SK-N-SH (cell line): ENCODE data around the gene DPP10. TPM values are rescaled to one million over a fixed set of nuclear protein-coding genes. Genes with fewer than 3 reads are reported as not detected.

Source experiments
- CTCF ChIA-PET: fragments of 300-600, 350-600 bp; formaldehyde crosslinking; extraction: SDS; loops from one replicate; lab custom pipeline; 2021; lab: Yijun Ruan, JAX
- POLR2A ChIA-PET: fragments of 350-600 bp; sonication (Branson Sonifier 250); formaldehyde crosslinking; extraction: SDS; loops from one replicate; lab custom pipeline; 2020; ENCODE audit warnings: antibody characterized with exemption, inconsistent platforms; lab: Yijun Ruan, JAX
- DNase-seq: peaks from one replicate; pipeline ENCODE4 v3.0.0; 2012
- H2AFZ ChIP-seq: fragments of 200-600 bp; sonication (generic); 2 replicates; pipeline ENCODE4 v1.8.1; 2016; ENCODE audit warnings: antibody characterized with exemption, mild to moderate bottlenecking, low read depth
- H3F3A ChIP-seq: fragments of 200-600 bp; sonication (generic); replicated peaks from 2 replicates; pipeline ENCODE3; 2016; ENCODE audit warnings: antibody characterized with exemption, mild to moderate bottlenecking; ENCODE audit not compliant: insufficient read depth
- H3K27ac ChIP-seq, 2 experiments: fragments of 200-500 bp in 1 of 2; fragments of 200-600 bp in 1 of 2; sonication (Bioruptor generic) in 1 of 2; sonication (generic), shearing (Covaris generic) in 1 of 2; 2 replicates each; pipeline versions ENCODE4 v1.5.1 to v1.6.1; 2014 to 2016; ENCODE audit warnings: low read depth in 2 of 2, inconsistent platforms in 1 of 2, low read length in 1 of 2, mild to moderate bottlenecking in 1 of 2, mixed read lengths in 1 of 2
- H3K27me3 ChIP-seq: fragments of 200-600 bp; sonication (generic), shearing (Covaris generic); 2 replicates; pipeline ENCODE4 v1.6.1; 2016; ENCODE audit warnings: mixed run types; ENCODE audit not compliant: insufficient read depth
- H3K36me3 ChIP-seq, 2 experiments: fragments of 200-500 bp in 1 of 2; fragments of 200-600 bp in 1 of 2; sonication (Bioruptor generic) in 1 of 2; sonication (generic) in 1 of 2; replicated peaks in 1 of 2; 2 replicates each; pipeline versions ENCODE3 to v1.5.1; 2014 to 2016; ENCODE audit warnings: low read length in 1 of 2, mild to moderate bottlenecking in 1 of 2; ENCODE audit not compliant: insufficient read depth in 2 of 2, control insufficient read depth in 1 of 2
- H3K4me1 ChIP-seq, 2 experiments: fragments of 200-500 bp in 1 of 2; fragments of 200-600 bp in 1 of 2; sonication (Bioruptor generic) in 1 of 2; sonication (generic), shearing (Covaris generic) in 1 of 2; 2 replicates each; pipeline versions ENCODE4 v1.5.1 to v1.6.1; 2014 to 2016; ENCODE audit warnings: low read depth in 1 of 2, low read length in 1 of 2, mixed run types in 1 of 2; ENCODE audit not compliant: insufficient read depth in 2 of 2, control insufficient read depth in 1 of 2
- H3K4me2 ChIP-seq: fragments of 200-600 bp; sonication (generic), shearing (Covaris generic); 2 replicates; pipeline ENCODE4 v1.6.1; 2017; ENCODE audit warnings: mixed run types
- H3K4me3 ChIP-seq, 2 experiments: fragments of 200-500 bp in 1 of 2; fragments of 200-600 bp in 1 of 2; sonication (Bioruptor generic) in 1 of 2; sonication (generic), shearing (Covaris generic) in 1 of 2; 2 replicates each; pipeline versions ENCODE4 v1.5.1 to v1.8.1; 2014 to 2016; ENCODE audit warnings: low read depth in 2 of 2, inconsistent platforms in 1 of 2, low read length in 1 of 2, mild to moderate bottlenecking in 1 of 2, mixed read lengths in 1 of 2, moderate library complexity in 1 of 2
- H3K79me2 ChIP-seq: fragments of 200-600 bp; sonication (generic); 2 replicates; pipeline ENCODE4 v1.8.1; 2017; ENCODE audit warnings: mild to moderate bottlenecking; ENCODE audit not compliant: insufficient read depth
- H3K9ac ChIP-seq: fragments of 200-600 bp; sonication (generic); 2 replicates; pipeline ENCODE4 v1.6.1; 2017; ENCODE audit warnings: mixed run types
- H3K9me2 ChIP-seq: fragments of 200-600 bp; sonication (generic); 2 replicates; pipeline ENCODE4 v1.6.1; 2017; ENCODE audit warnings: mixed run types
- H3K9me3 ChIP-seq: fragments of 200-600 bp; sonication (generic); 2 replicates; pipeline ENCODE4 v1.6.1; 2017; ENCODE audit warnings: mixed run types, mild to moderate bottlenecking, moderate library complexity
- H4K20me1 ChIP-seq: fragments of 200-600 bp; sonication (generic); 2 replicates; pipeline ENCODE4 v1.6.1; 2017; ENCODE audit warnings: mild to moderate bottlenecking, mixed run types; ENCODE audit not compliant: insufficient read depth
- CHD2 ChIP-seq: fragments of 150-350 bp; IDR thresholded peaks from 2 replicates; pipeline ENCODE4 v1.6.1; 2018; ENCODE audit warnings: low read length; ENCODE audit not compliant: partially characterized antibody
- ELF1 ChIP-seq: IDR thresholded peaks from 2 replicates; pipeline ENCODE4 v1.4.0; 2012
- EP300 ChIP-seq, 2 experiments: IDR thresholded peaks; 2 replicates each; pipeline versions ENCODE4 v1.4.0 to v1.6.1; 2012; ENCODE audit warnings: borderline replicate concordance in 1 of 2, low read depth in 1 of 2, low read length in 1 of 2
- EZH2phosphoT487 ChIP-seq: fragments of 200-600 bp; sonication (generic); IDR thresholded peaks from 2 replicates; pipeline ENCODE4 v1.6.1; 2017; ENCODE audit warnings: low read depth, mixed run types, mild to moderate bottlenecking, antibody characterized with exemption, moderate library complexity, borderline replicate concordance
- FOXM1 ChIP-seq: IDR thresholded peaks from 2 replicates; pipeline ENCODE4 v1.4.0; 2012; ENCODE audit warnings: low read depth, mild to moderate bottlenecking
- GABPA ChIP-seq: IDR thresholded peaks from 2 replicates; pipeline ENCODE4 v1.4.0; 2012; ENCODE audit warnings: low read depth, mild to moderate bottlenecking
- JUND ChIP-seq: IDR thresholded peaks from 2 replicates; pipeline ENCODE4 v1.4.0; 2012
- MXI1 ChIP-seq: IDR thresholded peaks from 2 replicates; pipeline ENCODE4 v1.6.1; 2012; ENCODE audit warnings: mild to moderate bottlenecking, low read depth, low read length, improper control_type of control experiment
- NFIC ChIP-seq: IDR thresholded peaks from 2 replicates; pipeline ENCODE4 v1.4.0; 2012; ENCODE audit warnings: borderline replicate concordance
- POLR2AphosphoS5 ChIP-seq: IDR thresholded peaks from 2 replicates; pipeline ENCODE4 v1.6.1; 2012; ENCODE audit warnings: low read depth, low read length
- RAD21 ChIP-seq: IDR thresholded peaks from 2 replicates; pipeline ENCODE4 v1.6.1; 2012; ENCODE audit warnings: mild to moderate bottlenecking, low read length
- SIN3A ChIP-seq: IDR thresholded peaks from 2 replicates; pipeline ENCODE4 v1.6.1; 2012; ENCODE audit warnings: low read depth, mild to moderate bottlenecking, low read length, moderate library complexity, borderline replicate concordance
- TEAD4 ChIP-seq: IDR thresholded peaks from 2 replicates; pipeline ENCODE4 v1.4.0; 2012; ENCODE audit warnings: mild to moderate bottlenecking, borderline replicate concordance; ENCODE audit not compliant: insufficient read depth
- WGBS: methylation state at CpG from one replicate; pipeline ENCODE4 v1.1.6; 2017; ENCODE audit warnings: low lambda C conversion rate; 5-methylcytosine and 5-hydroxymethylcytosine counted together
- polyA plus RNA-seq, 3 experiments: library from polyadenylated mRNA; depleted of rRNA; stranded (reverse); fragments of >200 nt; gene quantifications; 2 replicates each; pipeline ENCODE4 v1.2.3, GENCODE V29; 2012
- TF ChIP-seq, protein P1 (sequence below): fragments of 150-350 bp; IDR thresholded peaks from 2 replicates; pipeline ENCODE4 v1.6.1; 2017; ENCODE audit warnings: antibody characterized with exemption, low read length, low read depth, borderline replicate concordance
- TF ChIP-seq, protein P2 (sequence below): fragments of 200-600 bp; sonication (generic); IDR thresholded peaks from 2 replicates; pipeline ENCODE4 v1.6.1; 2017; ENCODE audit warnings: antibody characterized with exemption, mild to moderate bottlenecking, moderate library complexity
- TF ChIP-seq, protein P3 (sequence below): IDR thresholded peaks from 2 replicates; pipeline ENCODE4 v1.4.0; 2012; ENCODE audit warnings: low read depth, borderline replicate concordance
- TF ChIP-seq, protein P4 (sequence below): IDR thresholded peaks from 2 replicates; pipeline ENCODE4; 2012

DPP10 gene
- polyA plus RNA-seq, 1 of the 3 experiments (the other 2 are of a cell fraction): not detected

DNA sequence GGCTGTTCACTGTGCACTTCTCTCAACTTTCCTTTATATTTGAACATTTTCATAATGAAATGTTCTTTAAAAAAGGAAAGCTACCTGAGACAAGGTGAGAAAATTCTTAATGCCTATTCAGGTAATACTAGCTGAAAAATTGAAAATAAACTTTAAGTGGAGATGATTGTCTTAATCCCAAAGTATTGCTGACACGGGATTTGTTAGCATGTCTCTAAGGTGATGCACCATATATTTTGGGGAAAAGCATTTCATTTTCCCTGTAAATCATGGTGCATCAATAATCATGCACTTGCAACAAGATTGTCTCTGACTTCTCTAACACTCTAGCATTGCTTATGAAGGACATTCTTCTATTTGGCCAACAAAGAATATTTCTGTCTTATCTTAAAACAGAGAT, 848.0 kb downstream of the DPP10 start:
- Histone ChIP-seq H3F3A (no peaks in the 10 kb centered on the region), H4K20me1 (no peaks in the 10 kb centered on the region), H3K9me2 (no peaks in the 10 kb centered on the region), H3K4me2 (no peak overlapping the region), H3K79me2 (no peaks in the 10 kb centered on the region), H3K4me1 (no peaks in the 10 kb centered on the region), H3K36me3 (no peaks in the 10 kb centered on the region), H3K9me3 (no peaks in the 10 kb centered on the region), H3K27ac (no peak overlapping the region), H2AFZ (no peak overlapping the region), H3K4me3 (no peak overlapping the region), H3K9ac (no peak overlapping the region), H3K27me3 (no peaks in the 10 kb centered on the region)
- CTCF ChIA-PET: no interaction called here
- no peak for DNase-seq
- POLR2A ChIA-PET: no interaction called here
- WGBS: 21% methylated on average over 1 of the region's 1 CpG
- TF ChIP-seq, protein P1, sequence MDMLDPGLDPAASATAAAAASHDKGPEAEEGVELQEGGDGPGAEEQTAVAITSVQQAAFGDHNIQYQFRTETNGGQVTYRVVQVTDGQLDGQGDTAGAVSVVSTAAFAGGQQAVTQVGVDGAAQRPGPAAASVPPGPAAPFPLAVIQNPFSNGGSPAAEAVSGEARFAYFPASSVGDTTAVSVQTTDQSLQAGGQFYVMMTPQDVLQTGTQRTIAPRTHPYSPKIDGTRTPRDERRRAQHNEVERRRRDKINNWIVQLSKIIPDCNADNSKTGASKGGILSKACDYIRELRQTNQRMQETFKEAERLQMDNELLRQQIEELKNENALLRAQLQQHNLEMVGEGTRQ: no peak
- TF ChIP-seq EZH2phosphoT487: no peak
- no peak for TF ChIP-seq FOXM1
- no peak for TF ChIP-seq MXI1
- TF ChIP-seq TEAD4: no peak
- no peak for TF ChIP-seq CHD2
- TF ChIP-seq, protein P2, sequence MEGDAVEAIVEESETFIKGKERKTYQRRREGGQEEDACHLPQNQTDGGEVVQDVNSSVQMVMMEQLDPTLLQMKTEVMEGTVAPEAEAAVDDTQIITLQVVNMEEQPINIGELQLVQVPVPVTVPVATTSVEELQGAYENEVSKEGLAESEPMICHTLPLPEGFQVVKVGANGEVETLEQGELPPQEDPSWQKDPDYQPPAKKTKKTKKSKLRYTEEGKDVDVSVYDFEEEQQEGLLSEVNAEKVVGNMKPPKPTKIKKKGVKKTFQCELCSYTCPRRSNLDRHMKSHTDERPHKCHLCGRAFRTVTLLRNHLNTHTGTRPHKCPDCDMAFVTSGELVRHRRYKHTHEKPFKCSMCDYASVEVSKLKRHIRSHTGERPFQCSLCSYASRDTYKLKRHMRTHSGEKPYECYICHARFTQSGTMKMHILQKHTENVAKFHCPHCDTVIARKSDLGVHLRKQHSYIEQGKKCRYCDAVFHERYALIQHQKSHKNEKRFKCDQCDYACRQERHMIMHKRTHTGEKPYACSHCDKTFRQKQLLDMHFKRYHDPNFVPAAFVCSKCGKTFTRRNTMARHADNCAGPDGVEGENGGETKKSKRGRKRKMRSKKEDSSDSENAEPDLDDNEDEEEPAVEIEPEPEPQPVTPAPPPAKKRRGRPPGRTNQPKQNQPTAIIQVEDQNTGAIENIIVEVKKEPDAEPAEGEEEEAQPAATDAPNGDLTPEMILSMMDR: no peak
- TF ChIP-seq EP300 (IDR thresholded peaks at IDR 0.05; ENCODE audit: borderline replicate concordance in 1 of 2, low read depth in 1 of 2, low read length in 1 of 2): no peak
- TF ChIP-seq SIN3A: no peak
- TF ChIP-seq, protein P3, sequence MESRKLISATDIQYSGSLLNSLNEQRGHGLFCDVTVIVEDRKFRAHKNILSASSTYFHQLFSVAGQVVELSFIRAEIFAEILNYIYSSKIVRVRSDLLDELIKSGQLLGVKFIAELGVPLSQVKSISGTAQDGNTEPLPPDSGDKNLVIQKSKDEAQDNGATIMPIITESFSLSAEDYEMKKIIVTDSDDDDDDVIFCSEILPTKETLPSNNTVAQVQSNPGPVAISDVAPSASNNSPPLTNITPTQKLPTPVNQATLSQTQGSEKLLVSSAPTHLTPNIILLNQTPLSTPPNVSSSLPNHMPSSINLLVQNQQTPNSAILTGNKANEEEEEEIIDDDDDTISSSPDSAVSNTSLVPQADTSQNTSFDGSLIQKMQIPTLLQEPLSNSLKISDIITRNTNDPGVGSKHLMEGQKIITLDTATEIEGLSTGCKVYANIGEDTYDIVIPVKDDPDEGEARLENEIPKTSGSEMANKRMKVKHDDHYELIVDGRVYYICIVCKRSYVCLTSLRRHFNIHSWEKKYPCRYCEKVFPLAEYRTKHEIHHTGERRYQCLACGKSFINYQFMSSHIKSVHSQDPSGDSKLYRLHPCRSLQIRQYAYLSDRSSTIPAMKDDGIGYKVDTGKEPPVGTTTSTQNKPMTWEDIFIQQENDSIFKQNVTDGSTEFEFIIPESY: no peak
- no peak for TF ChIP-seq RAD21
- TF ChIP-seq JUND: no peak
- TF ChIP-seq, protein P4, sequence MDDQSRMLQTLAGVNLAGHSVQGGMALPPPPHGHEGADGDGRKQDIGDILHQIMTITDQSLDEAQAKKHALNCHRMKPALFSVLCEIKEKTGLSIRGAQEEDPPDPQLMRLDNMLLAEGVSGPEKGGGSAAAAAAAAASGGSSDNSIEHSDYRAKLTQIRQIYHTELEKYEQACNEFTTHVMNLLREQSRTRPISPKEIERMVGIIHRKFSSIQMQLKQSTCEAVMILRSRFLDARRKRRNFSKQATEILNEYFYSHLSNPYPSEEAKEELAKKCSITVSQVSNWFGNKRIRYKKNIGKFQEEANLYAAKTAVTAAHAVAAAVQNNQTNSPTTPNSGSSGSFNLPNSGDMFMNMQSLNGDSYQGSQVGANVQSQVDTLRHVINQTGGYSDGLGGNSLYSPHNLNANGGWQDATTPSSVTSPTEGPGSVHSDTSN: no peak
- no peak for TF ChIP-seq ELF1
- no peak for TF ChIP-seq POLR2AphosphoS5
- TF ChIP-seq GABPA: no peak
- no peak for TF ChIP-seq NFIC
